Measurements from ENCODE around the gene SNCB. TPM values are rescaled to one million over a fixed set of nuclear protein-coding genes. Genes with fewer than 3 reads are reported as not detected.

The SNCB gene
- total RNA-seq, 1 experiment from 2014 or later: not detected

- no peak overlapping the region for H3K27ac ChIP-seq (ENCODE audit: low read depth, low read length)
- no TSS peak for BruUV-seq (replicated peaks)
- ChIA-PET CTCF (no interaction called here), POLR2A (no interaction called here), RAD21 (ENCODE audit: low non-redundant PET in 1 of 2, low total read pairs in 2 of 2, uncharacterized antibody in 2 of 2, unreplicated experiment in 2 of 2) (no interaction called here)
- no peaks in the 10 kb centered on the region for H3K79me2 ChIP-seq (ENCODE audit: insufficient read depth, low read length)
- H3K4me1 ChIP-seq (ENCODE audit: control insufficient read depth in 1 of 2, insufficient read depth in 2 of 2, low read length in 2 of 2): peaks cover 0 to 14% of the 10 kb centered on the region in 2 experiments; a peak in 2 of 4 replicates
- no peak overlapping the region for H2AFZ ChIP-seq (ENCODE audit: low read depth, low read length, poor library complexity, severe bottlenecking)
- ATAC-seq (no peak), DNase-seq (ENCODE audit: low read depth, low spot score) (no peak)
- intact Hi-C loops (cut with micrococcal nuclease): no loop called here
- H3K4me3 ChIP-seq (replicated peaks in 1 of 2; ENCODE audit: low read depth in 1 of 2, low read length in 2 of 2): no peak overlapping the region
- no peaks in the 10 kb centered on the region for H4K20me1 ChIP-seq (ENCODE audit: insufficient read depth)
- H3K4me2 ChIP-seq (ENCODE audit: low read length): no peak overlapping the region
- H3K36me3 ChIP-seq (ENCODE audit: control insufficient read depth in 1 of 2, insufficient read depth in 2 of 2, low read length in 2 of 2): no peaks in the 10 kb centered on the region
- H3K9me2 ChIP-seq (ENCODE audit: insufficient read depth): no peaks in the 10 kb centered on the region
- peaks cover 5% of the 10 kb centered on the region; the same call in 1 of the 2 replicates for H3K27me3 ChIP-seq (ENCODE audit: insufficient read depth, low read length)
- H3K9ac ChIP-seq (ENCODE audit: low read length): no peak overlapping the region
- TF ChIP-seq JUND (IDR thresholded peaks at IDR 0.05) (no peak), POLR2A (IDR thresholded peaks at IDR 0.05; ENCODE audit: borderline replicate concordance, extremely low read depth, insufficient read depth, insufficient read length) (no peak), POLR2AphosphoS5 (IDR thresholded peaks at IDR 0.05; ENCODE audit: low read depth, low read length) (no peak), EGR1 (IDR thresholded peaks at IDR 0.05; ENCODE audit: low read depth) (no peak)
- H3K9me3 ChIP-seq (ENCODE audit: control insufficient read depth in 1 of 2, insufficient read depth in 1 of 2, low read depth in 1 of 2, low read length in 2 of 2): no peaks in the 10 kb centered on the region
Observed at GRCh38 chr5:176631383-176632200, 1.3 kb upstream of the SNCB start.

DNA sequence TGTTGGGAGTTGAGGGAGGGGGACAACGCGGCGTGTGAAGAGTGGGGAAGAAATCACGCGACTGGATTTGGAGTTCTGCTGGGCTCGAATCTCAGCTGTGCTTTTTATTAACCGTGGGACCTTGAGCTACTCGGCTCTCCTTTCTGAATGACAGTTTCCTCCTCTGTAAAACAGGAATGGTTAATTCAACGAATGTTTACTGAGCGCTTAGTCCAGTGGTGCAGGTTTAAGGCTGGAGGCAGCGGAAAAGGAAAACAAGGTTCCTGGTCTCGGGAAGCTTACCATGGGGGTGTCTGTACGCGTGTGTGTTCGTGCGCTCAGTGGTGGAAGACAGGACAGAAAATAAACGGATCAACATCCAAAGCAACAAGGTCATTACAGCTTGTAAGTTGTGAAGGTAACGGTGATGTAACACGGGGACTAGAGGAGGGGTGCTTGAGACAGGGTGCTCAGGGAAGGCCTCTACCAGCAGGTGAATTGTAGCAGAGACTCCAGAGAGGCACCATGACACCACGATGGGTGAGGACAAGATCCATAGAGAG, 418 bp upstream of the SNCB start:
- H3K4me2 ChIP-seq (ENCODE audit: low read length): no peak overlapping the region
- CTCF ChIA-PET: no interaction called here
- intact Hi-C loops (cut with micrococcal nuclease): no loop called here
- TF ChIP-seq EZH2 (IDR thresholded peaks at IDR 0.05) (no peak), ZFX (IDR thresholded peaks at IDR 0.05) (no peak), ELF1 (IDR thresholded peaks at IDR 0.05; ENCODE audit: borderline replicate concordance, low read depth) (no peak), CEBPB (IDR thresholded peaks at IDR 0.05; ENCODE audit: low read depth) (no peak), YY1 (IDR thresholded peaks at IDR 0.05; ENCODE audit: extremely low read depth, insufficient replicate concordance, low read depth, low read length) (no peak), TCF7L2 (IDR thresholded peaks at IDR 0.05; ENCODE audit: borderline replicate concordance, extremely low read depth, insufficient read depth, insufficient read length) (no peak), MAX (IDR thresholded peaks at IDR 0.05) (no peak), ZNF274 (IDR thresholded peaks at IDR 0.05; ENCODE audit: low read depth, low read length) (no peak), CBX3 (IDR thresholded peaks at IDR 0.05; ENCODE audit: low read depth) (no peak), SIN3A (IDR thresholded peaks at IDR 0.05; ENCODE audit: low read depth) (no peak)
- no peak overlapping the region for H3K9ac ChIP-seq (ENCODE audit: low read length)
- no peak overlapping the region for H3K4me3 ChIP-seq (replicated peaks in 1 of 2; ENCODE audit: low read depth in 1 of 2, low read length in 2 of 2)
- POLR2A ChIA-PET: no interaction called here
- BruUV-seq (replicated peaks): no TSS peak
- ATAC-seq: no peak
- H3K9me2 ChIP-seq (ENCODE audit: insufficient read depth): no peaks in the 10 kb centered on the region
- no peak overlapping the region for H3K27ac ChIP-seq (ENCODE audit: low read depth, low read length)
- H2AFZ ChIP-seq (ENCODE audit: low read depth, low read length, poor library complexity, severe bottlenecking): no peak overlapping the region
- H3K36me3 ChIP-seq (ENCODE audit: control insufficient read depth in 1 of 2, insufficient read depth in 2 of 2, low read length in 2 of 2): no peaks in the 10 kb centered on the region
- RAD21 ChIA-PET (ENCODE audit: low non-redundant PET in 1 of 2, low total read pairs in 2 of 2, uncharacterized antibody in 2 of 2, unreplicated experiment in 2 of 2): no interaction called here
- H4K20me1 ChIP-seq (ENCODE audit: insufficient read depth): no peaks in the 10 kb centered on the region
- no peaks in the 10 kb centered on the region for H3K9me3 ChIP-seq (ENCODE audit: control insufficient read depth in 1 of 2, insufficient read depth in 1 of 2, low read depth in 1 of 2, low read length in 2 of 2)
- no peaks in the 10 kb centered on the region for H3K79me2 ChIP-seq (ENCODE audit: insufficient read depth, low read length)
- no peak for DNase-seq (ENCODE audit: low read depth, low spot score)
- peaks cover 5% of the 10 kb centered on the region; the same call in 1 of the 2 replicates for H3K27me3 ChIP-seq (ENCODE audit: insufficient read depth, low read length)
- peaks cover 0 to 18% of the 10 kb centered on the region in 2 experiments; a peak in 2 of 4 replicates for H3K4me1 ChIP-seq (ENCODE audit: control insufficient read depth in 1 of 2, insufficient read depth in 2 of 2, low read length in 2 of 2)

All from HCT116 (cell line).